Pulmonary artery endothelial cell (primary cell): ENCODE data around the gene ST8SIA1. TPM values are rescaled to one million over a fixed set of nuclear protein-coding genes. Genes with fewer than 3 reads are reported as not detected.
"Not testable (repeated sequence)": the region's sequence is repeated elsewhere in the genome, so short reads cannot be mapped to it uniquely, and the experiment has no call there.

Experiments
- DNase-seq: peaks from one replicate; pipeline ENCODE4 v3.0.0-alpha.2; 2011; ENCODE audit warnings: low read depth, low spot score
- total RNA-seq: library from RNA; depleted of rRNA; stranded (reverse); fragments of >200 nt; gene quantifications from 2 replicates; pipeline ENCODE4 v1.2.3, GENCODE V29; 2014

The ST8SIA1 gene
- total RNA-seq, 1 donor from 2014 or later = 0.07 TPM

DNA sequence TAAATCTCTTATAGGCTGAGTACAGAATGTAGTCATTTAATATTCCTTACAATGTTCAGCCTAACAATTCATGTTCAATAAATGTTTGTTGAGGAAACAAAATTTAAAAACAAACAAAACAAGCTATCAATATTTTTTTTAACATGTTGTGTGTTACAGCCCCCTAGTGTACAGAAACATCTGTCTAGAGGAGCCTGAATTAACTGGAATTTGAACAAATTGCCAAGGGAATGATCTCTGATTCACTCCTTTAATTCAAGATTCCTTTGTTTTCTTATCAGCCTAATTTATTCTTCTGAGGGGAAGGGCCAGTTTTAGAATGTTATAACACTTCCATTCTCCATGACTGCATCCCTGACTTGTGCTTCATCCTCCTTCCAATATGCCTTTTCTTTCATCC is 161.3 kb downstream of the ST8SIA1 start:
- DNase-seq = no peak

DNA sequence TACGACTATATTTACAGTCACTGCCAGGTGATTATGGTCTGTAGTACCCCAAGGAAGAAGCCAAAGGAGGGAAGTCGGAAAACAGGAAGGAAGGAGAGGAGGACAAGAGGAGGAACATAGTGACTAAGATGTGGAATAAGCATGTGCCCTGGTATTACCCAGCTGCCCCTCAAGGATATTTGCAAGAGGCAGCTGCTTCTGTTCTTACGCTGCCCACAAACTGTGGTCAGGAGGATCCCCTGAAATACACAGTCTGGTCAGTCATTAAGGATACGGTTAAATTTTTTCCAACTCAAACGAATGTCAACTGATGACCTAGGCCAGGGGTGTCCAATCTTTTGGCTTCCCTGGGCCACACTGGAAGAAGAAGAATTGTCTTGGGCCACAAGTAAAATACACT is 162.0 kb downstream of the ST8SIA1 start:
- DNase-seq = no peak

DNA sequence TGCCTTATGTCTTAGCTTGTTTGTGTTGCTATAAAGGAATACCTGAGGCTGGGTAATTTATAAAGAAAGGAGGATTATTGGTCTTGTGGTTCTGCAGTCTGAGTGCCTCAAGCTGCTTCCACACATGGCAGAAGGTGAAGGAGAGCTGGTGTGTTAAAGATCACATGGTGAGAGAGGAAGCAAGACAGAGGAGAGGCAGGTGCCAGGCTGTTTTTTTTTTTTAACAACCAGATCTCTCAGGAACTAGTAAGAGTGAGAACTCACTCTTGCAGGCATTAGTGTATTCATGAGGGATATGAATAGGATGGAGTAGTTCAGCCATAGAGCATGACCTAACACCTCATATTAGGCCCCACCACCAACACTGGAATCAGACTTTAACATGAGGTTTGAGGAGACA is 165.1 kb downstream of the ST8SIA1 start:
- no peak for DNase-seq

DNA sequence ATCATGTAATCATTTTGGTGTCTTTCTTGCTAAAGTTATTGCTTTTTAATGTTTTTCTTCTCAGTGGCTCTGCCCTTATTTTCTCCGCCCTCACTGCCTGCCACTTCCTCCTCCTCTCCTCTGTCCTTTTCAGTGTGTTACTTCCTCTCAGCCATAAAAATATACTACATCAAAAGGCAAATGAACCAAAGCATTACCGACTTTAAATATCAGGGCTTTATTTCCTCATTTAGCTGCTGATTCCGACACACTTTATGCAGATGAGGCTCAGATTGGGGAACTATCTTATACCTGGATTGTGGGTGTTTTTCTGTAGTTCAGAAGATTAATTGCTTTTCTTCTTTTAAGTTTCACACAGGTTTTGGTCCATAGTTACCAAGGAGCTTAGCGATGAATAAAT is 170.4 kb downstream of the ST8SIA1 start:
- DNase-seq = no peak

DNA sequence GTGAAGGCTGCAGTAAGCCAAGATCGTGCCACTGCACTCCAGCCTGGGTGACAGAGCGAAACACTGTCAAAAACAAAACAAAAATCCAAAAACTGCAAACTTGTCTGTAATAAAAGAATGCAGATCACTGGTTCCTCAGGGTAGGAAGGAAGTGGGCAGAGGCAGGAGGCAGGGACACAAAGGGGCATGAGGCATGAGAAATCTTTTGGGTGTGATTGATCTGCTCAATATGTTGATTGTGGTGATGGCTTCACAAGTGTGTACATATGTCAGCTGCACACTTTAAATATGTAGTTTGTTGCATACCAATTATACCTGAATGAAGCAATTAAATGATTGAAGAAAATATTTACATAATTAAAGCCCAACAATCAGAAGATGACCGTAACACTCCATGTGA is 170.9 kb downstream of the ST8SIA1 start:
- no peak for DNase-seq

DNA sequence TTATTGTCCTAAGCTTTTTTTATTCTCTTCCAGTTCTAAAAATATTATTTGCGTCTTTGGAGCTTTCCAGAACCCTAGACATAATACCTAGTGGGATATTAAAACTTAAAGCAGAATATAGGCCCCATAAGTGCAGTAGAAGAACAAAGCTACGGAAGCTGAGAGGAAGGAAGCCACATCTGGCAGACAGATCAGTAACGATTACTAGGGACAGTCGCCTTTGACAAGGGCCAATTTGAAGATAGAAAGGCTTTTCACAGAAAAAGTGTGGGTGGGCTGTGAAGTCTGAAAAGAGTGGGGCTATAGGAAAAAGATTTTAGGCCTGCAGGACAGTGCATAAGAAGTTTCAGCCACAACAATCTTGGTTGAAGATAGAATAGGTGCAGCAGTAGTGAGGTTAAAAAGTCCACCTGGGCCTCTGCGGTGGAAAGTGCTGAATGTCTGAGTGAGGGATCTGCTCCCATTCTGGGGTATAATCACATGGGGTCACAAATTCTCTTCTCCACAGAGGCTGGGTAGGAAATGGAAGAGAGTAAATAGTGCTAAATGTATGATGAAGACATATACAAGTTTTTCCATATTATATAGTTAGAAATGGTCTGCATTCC is 174.0 kb downstream of the ST8SIA1 start:
- DNase-seq = no peak

DNA sequence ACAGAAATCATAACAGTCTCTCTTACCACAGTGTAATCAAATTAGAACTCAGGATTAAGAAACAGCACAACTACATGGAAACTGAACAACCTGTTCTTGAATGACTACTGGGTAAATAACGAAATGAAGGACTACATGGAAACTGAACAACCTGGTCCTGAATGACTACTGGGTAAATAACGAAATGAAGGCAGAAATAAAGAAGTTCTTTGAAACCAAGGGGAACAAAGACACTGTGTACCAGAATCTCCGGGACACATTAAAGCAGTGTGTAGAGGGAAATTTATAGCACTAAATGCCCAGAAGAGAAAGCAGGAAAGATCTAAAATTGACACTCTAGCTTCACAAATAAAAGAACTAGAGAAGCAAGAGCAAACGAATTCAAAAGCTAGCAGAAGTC is 185.2 kb downstream of the ST8SIA1 start:
- DNase-seq = not testable (repeated sequence)

DNA sequence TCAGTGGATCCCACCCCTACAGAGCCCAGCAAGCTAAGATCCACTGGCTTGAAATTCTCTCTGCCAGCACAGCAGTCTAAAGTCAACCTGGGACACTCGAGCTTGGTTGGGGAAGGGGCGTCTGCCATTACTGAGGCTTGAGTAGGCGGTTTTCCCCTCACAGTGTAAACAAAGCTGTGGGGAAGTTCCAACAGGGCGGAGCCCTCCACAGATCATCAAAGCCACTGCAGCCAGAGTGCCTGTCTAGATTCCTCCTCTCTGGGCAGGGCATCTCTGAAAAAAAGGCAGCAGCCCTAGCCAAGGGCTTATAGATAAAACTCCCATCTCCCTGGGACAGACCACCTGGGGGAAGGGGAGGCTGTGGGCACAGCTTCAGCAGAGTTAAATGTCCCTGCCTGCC is 187.8 kb downstream of the ST8SIA1 start:
- not testable (repeated sequence) for DNase-seq

Other genes starting within 250 kb of the ST8SIA1 start
- 19.5 and 24.0 TPM in 2 replicates for gene C2CD5, start 209.8 kb upstream of the ST8SIA1 start, total RNA-seq